ENCODE measurements around the gene ZNF429.

ZNF429 gene

DNA sequence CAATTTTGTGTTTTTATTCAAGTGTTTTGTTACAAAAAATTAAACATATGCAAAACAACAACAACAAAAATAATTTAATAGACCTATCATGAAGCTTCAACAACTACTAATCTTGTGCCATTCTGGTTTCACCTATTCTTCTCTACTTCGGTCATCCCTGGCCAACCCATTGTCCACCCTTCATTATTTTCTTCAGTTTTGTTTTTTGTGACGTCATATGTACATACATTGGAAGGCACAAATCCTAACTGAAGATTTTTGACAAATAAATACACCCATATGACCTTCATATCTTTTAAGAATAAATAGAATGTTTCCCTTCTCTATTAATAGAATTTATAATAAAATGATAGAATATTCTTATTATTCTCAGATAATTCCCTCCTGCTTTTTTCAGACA is 69.2 kb downstream of the ZNF429 start:
- TF ChIP-seq, protein P1, sequence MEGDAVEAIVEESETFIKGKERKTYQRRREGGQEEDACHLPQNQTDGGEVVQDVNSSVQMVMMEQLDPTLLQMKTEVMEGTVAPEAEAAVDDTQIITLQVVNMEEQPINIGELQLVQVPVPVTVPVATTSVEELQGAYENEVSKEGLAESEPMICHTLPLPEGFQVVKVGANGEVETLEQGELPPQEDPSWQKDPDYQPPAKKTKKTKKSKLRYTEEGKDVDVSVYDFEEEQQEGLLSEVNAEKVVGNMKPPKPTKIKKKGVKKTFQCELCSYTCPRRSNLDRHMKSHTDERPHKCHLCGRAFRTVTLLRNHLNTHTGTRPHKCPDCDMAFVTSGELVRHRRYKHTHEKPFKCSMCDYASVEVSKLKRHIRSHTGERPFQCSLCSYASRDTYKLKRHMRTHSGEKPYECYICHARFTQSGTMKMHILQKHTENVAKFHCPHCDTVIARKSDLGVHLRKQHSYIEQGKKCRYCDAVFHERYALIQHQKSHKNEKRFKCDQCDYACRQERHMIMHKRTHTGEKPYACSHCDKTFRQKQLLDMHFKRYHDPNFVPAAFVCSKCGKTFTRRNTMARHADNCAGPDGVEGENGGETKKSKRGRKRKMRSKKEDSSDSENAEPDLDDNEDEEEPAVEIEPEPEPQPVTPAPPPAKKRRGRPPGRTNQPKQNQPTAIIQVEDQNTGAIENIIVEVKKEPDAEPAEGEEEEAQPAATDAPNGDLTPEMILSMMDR (IDR thresholded peaks at IDR 0.05; ENCODE audit: low read depth, low read length): no peak
- TF ChIP-seq POLR2A (IDR thresholded peaks at IDR 0.05; ENCODE audit: extremely low read depth, insufficient read length) (no peak), MYC (IDR thresholded peaks at IDR 0.05; ENCODE audit: low read depth, low read length) (no peak)
- TF ChIP-seq, protein P2, sequence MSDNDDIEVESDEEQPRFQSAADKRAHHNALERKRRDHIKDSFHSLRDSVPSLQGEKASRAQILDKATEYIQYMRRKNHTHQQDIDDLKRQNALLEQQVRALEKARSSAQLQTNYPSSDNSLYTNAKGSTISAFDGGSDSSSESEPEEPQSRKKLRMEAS (IDR thresholded peaks at IDR 0.05; ENCODE audit: low read depth, low read length): no peak
- no peak for DNase-seq (ENCODE audit: low read depth)
- no peak overlapping the region for H3K4me3 ChIP-seq (ENCODE audit: low read depth, low read length)

DNA sequence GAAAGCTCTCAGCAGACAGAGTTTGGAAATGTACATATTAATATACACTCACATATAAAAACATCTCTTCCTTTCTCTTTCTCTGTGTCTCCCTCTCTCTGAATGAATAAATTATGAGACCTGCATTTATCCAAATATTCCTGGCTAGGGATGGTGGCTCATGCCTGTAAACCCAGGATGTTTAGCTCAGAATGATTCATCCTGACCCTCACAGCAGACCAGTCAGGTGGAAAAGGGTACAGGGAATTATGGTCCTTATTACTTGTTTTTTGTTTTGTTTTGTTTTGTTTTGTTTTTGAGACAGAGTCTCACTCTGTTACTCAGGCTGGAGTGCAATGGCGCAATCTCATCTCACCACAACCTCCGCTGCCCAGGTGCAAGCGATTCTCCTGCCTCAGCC is 71.1 kb downstream of the ZNF429 start:
- no peak for TF ChIP-seq MYC (IDR thresholded peaks at IDR 0.05; ENCODE audit: low read depth, low read length)
- TF ChIP-seq, protein P1 (IDR thresholded peaks at IDR 0.05; ENCODE audit: low read depth, low read length): no peak
- TF ChIP-seq POLR2A (IDR thresholded peaks at IDR 0.05; ENCODE audit: extremely low read depth, insufficient read length): no peak
- TF ChIP-seq, protein P2 (IDR thresholded peaks at IDR 0.05; ENCODE audit: low read depth, low read length): no peak
- no peak for DNase-seq (ENCODE audit: low read depth)
- H3K4me3 ChIP-seq (ENCODE audit: low read depth, low read length): no peak overlapping the region

DNA sequence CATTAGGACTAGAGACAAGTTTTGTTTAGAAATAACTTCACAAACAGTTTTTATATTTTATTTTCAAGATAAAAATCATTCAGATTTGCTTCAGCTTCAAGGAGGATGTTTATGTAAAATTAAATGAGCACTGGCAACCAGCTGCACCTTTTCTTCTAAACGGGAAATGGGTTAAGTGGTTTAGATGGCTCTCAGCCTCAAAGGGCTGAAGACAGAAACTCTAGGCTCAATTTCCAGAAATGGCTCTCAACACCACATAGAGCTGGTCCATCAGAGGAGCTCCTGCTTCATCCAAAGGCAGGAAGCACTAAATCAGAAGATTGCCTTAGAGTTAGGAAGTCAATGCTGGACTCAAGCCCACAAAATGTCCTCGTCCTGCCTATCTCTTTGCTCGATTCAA is 74.7 kb downstream of the ZNF429 start:
- DNase-seq (ENCODE audit: low read depth): no peak
- H3K4me3 ChIP-seq (ENCODE audit: low read depth, low read length): no peak overlapping the region
- TF ChIP-seq, protein P1 (IDR thresholded peaks at IDR 0.05; ENCODE audit: low read depth, low read length): no peak
- no peak for TF ChIP-seq POLR2A (IDR thresholded peaks at IDR 0.05; ENCODE audit: extremely low read depth, insufficient read length)
- TF ChIP-seq, protein P2 (IDR thresholded peaks at IDR 0.05; ENCODE audit: low read depth, low read length): no peak
- no peak for TF ChIP-seq MYC (IDR thresholded peaks at IDR 0.05; ENCODE audit: low read depth, low read length)

DNA sequence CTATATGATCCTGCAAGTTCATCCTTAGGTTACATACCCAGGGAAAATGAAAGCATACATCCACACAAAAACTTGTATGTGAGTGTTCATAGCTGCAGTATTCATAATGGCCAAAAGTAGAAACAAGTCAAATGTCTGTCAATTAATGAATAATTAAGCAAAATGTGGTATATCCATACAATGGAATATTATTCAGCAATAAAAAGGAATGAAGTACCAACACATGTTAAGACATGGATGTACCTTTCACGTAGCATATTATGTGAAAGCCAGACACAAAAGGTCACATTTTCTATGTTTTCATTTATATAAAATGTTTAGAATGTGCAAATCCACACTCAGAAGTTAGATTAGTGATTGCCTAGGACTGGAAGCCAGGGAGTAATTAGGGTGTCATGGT is 75.4 kb downstream of the ZNF429 start:
- TF ChIP-seq POLR2A (IDR thresholded peaks at IDR 0.05; ENCODE audit: extremely low read depth, insufficient read length) (no peak), MYC (IDR thresholded peaks at IDR 0.05; ENCODE audit: low read depth, low read length) (no peak)
- TF ChIP-seq, protein P1 (IDR thresholded peaks at IDR 0.05; ENCODE audit: low read depth, low read length): no peak
- TF ChIP-seq, protein P2 (IDR thresholded peaks at IDR 0.05; ENCODE audit: low read depth, low read length): no peak

DNA sequence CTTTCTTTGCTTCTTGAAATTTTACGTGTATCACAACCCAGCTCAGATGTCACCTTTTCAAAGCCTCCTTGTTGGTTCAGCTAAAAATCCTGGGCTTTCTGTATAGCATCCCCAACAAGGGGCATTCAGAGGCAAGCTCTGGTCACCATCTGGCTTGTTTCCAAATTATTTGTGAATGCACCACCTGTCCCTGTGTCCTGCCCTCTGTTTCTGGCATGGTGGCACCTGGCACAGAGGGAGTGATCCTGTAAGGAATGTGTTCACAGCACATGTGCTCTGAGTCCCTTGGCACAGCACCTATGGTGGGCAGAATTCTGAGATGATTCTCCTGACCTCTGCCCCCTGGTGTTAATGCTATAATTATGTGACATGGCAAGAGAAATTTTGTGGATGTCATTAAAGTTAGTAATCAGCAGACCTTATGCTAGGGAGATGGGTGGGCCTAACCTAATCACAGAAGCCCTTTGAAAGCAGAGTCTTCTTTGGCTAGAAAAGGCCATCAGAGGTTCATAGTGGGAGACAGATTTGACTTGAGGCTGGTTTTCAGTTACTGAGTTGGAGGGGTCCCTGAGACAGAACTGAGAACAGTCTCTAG is 76.3 kb downstream of the ZNF429 start:
- TF ChIP-seq MYC (IDR thresholded peaks at IDR 0.05; ENCODE audit: low read depth, low read length): no peak
- no peak overlapping the region for H3K4me3 ChIP-seq (ENCODE audit: low read depth, low read length)
- DNase-seq (ENCODE audit: low read depth): no peak

More for the DNA sequence above, 75.4 kb downstream of the ZNF429 start:
- no peak overlapping the region for H3K4me3 ChIP-seq (ENCODE audit: low read depth, low read length)
- no peak for DNase-seq (ENCODE audit: low read depth)

DNA sequence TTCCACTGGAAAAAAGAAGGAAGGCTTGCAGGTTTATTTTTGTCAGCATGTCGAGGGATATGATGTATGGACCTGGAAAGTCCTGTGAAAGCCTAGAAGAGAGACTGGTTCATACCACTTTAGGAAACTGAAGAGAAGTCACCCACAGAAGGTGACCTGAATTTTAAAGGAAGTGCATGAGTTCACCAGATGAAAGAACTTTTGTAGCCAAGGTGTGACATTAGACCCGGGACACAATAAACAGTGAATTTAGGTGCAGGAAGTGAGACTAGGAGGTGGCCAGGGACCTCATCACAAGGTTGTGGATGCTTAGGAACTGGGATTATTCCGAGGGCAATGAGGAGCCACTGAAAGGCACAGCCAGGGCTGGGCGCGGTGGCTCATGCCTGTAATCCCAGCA is 79.1 kb downstream of the ZNF429 start:
- DNase-seq (ENCODE audit: low read depth): no peak
- TF ChIP-seq MYC (IDR thresholded peaks at IDR 0.05; ENCODE audit: low read depth, low read length): no peak
- TF ChIP-seq POLR2A (IDR thresholded peaks at IDR 0.05; ENCODE audit: extremely low read depth, insufficient read length): no peak
- TF ChIP-seq, protein P2 (IDR thresholded peaks at IDR 0.05; ENCODE audit: low read depth, low read length): no peak
- TF ChIP-seq, protein P1 (IDR thresholded peaks at IDR 0.05; ENCODE audit: low read depth, low read length): no peak
- no peak overlapping the region for H3K4me3 ChIP-seq (ENCODE audit: low read depth, low read length)

Data from NB4 (cell line).